ENCODE measurements around the gene FAM186B.

GRCh38 chr12:49619286-49619685, 13.8 kb upstream of the FAM186B start:
- TF ChIP-seq POLR2AphosphoS5 (IDR thresholded peaks at IDR 0.05) (no peak), CTCF (IDR thresholded peaks at IDR 0.05) (no peak), POLR2A (IDR thresholded peaks at IDR 0.05) (no peak)
